ENCODE measurements around the gene MDM4. TPM values are rescaled to one million over a fixed set of nuclear protein-coding genes. Genes with fewer than 3 reads are reported as not detected.

MDM4 gene
- total RNA-seq, 1 experiment from 2014 or later = 42.1 TPM

- intact Hi-C loops (cut with micrococcal nuclease; ENCODE audit: unreplicated experiment) (no loop called here), in situ Hi-C loops (cut with HindIII; ENCODE audit: low pct_unique_long_range_greater_than_20kb, low sequenced_read_pairs) (no loop called here)
- Histone ChIP-seq H3K36me3 (ENCODE audit: control insufficient read depth, insufficient read depth, low read length) (peaks cover 53% of the 10 kb centered on the region), H3K27ac (ENCODE audit: low read length) (no peak overlapping the region), H3K27me3 (ENCODE audit: control insufficient read depth, insufficient read depth, low read length) (no peaks in the 10 kb centered on the region), H3K9me3 (ENCODE audit: control insufficient read depth, insufficient read depth, low read depth, low read length) (no peaks in the 10 kb centered on the region), H3K4me3 (ENCODE audit: low read depth in 2 of 2, low read length in 2 of 2) (no peak overlapping the region), H3K4me1 (ENCODE audit: control insufficient read depth, insufficient read depth, low read length) (no peaks in the 10 kb centered on the region)
- TF ChIP-seq POLR2AphosphoS5 (IDR thresholded peaks at IDR 0.05; ENCODE audit: low read depth, low read length) (no peak), REST (IDR thresholded peaks at IDR 0.05; ENCODE audit: insufficient read depth in 1 of 2, low read depth in 2 of 2, low read length in 1 of 2) (no peak), TCF7L2 (IDR thresholded peaks at IDR 0.05; ENCODE audit: low read depth, low read length) (no peak), SIN3A (IDR thresholded peaks at IDR 0.05; ENCODE audit: borderline replicate concordance, insufficient read depth, low read depth, low read length) (no peak)
- TF ChIP-seq, protein P1, sequence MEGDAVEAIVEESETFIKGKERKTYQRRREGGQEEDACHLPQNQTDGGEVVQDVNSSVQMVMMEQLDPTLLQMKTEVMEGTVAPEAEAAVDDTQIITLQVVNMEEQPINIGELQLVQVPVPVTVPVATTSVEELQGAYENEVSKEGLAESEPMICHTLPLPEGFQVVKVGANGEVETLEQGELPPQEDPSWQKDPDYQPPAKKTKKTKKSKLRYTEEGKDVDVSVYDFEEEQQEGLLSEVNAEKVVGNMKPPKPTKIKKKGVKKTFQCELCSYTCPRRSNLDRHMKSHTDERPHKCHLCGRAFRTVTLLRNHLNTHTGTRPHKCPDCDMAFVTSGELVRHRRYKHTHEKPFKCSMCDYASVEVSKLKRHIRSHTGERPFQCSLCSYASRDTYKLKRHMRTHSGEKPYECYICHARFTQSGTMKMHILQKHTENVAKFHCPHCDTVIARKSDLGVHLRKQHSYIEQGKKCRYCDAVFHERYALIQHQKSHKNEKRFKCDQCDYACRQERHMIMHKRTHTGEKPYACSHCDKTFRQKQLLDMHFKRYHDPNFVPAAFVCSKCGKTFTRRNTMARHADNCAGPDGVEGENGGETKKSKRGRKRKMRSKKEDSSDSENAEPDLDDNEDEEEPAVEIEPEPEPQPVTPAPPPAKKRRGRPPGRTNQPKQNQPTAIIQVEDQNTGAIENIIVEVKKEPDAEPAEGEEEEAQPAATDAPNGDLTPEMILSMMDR (IDR thresholded peaks at IDR 0.05) = no peak
- no TSS peak for BruUV-seq (replicated peaks)
- no peak for ATAC-seq
- no peak for DNase-seq (ENCODE audit: low read depth, low spot score)
- ChIA-PET POLR2A (no interaction called here), CTCF (no interaction called here)
Measured at GRCh38 chr1:204545881-204546280, 29.7 kb downstream of the MDM4 start.

GRCh38 chr1:204548265-204548664 is 32.1 kb downstream of the MDM4 start:
- no TSS peak for BruUV-seq (replicated peaks)
- DNase-seq (ENCODE audit: low read depth, low spot score) (no peak), ATAC-seq (no peak)
- Histone ChIP-seq H3K4me1 (ENCODE audit: control insufficient read depth, insufficient read depth, low read length) (no peaks in the 10 kb centered on the region), H3K27ac (ENCODE audit: low read length) (no peak overlapping the region), H3K36me3 (ENCODE audit: control insufficient read depth, insufficient read depth, low read length) (peaks cover 36% of the 10 kb centered on the region), H3K9me3 (ENCODE audit: control insufficient read depth, insufficient read depth, low read depth, low read length) (no peaks in the 10 kb centered on the region), H3K27me3 (ENCODE audit: control insufficient read depth, insufficient read depth, low read length) (no peaks in the 10 kb centered on the region), H3K4me3 (ENCODE audit: low read depth in 2 of 2, low read length in 2 of 2) (no peak overlapping the region)
- ChIA-PET CTCF (no interaction called here), POLR2A (no interaction called here)
- no peak for TF ChIP-seq POLR2AphosphoS5 (IDR thresholded peaks at IDR 0.05; ENCODE audit: low read depth, low read length)
- TF ChIP-seq REST (IDR thresholded peaks at IDR 0.05; ENCODE audit: insufficient read depth in 1 of 2, low read depth in 2 of 2, low read length in 1 of 2) = no peak
- TF ChIP-seq, protein P1 (IDR thresholded peaks at IDR 0.05) = no peak
- TF ChIP-seq SIN3A (IDR thresholded peaks at IDR 0.05; ENCODE audit: borderline replicate concordance, insufficient read depth, low read depth, low read length) = no peak
- no peak for TF ChIP-seq TCF7L2 (IDR thresholded peaks at IDR 0.05; ENCODE audit: low read depth, low read length)
- intact Hi-C loops (cut with micrococcal nuclease; ENCODE audit: unreplicated experiment) = no loop called here
- in situ Hi-C loops (cut with HindIII; ENCODE audit: low pct_unique_long_range_greater_than_20kb, low sequenced_read_pairs) = no loop called here
